Parathyroid adenoma (tissue), 2 donors: ENCODE measurements around the gene ABCC1.

Experiments used
- H2AFZ ChIP-seq: fragments of 300-600 bp; sonication (generic); one replicate; pipeline ENCODE4 v1.7.0; 2017; ENCODE audit warnings: antibody characterized with exemption, mild to moderate bottlenecking
- H3K27ac ChIP-seq: fragments of 300-600 bp; sonication (generic); one replicate; pipeline ENCODE4 v1.7.0; 2017
- H3K27me3 ChIP-seq: fragments of 300-600 bp; sonication (generic); one replicate; pipeline ENCODE4 v1.7.0; 2017; ENCODE audit warnings: low read length; ENCODE audit not compliant: control insufficient read depth, insufficient read depth
- H3K36me3 ChIP-seq: fragments of 300-600 bp; sonication (generic); one replicate; pipeline ENCODE4 v1.7.0; 2017; ENCODE audit warnings: low read length; ENCODE audit not compliant: control insufficient read depth, insufficient read depth
- H3K4me1 ChIP-seq: fragments of 300-600 bp; sonication (generic); one replicate; pipeline ENCODE4 v1.7.0; 2017; ENCODE audit warnings: control low read depth
- H3K4me2 ChIP-seq: fragments of 300-600 bp; sonication (generic); one replicate; pipeline ENCODE4 v1.7.0; 2017; ENCODE audit warnings: low read length
- H3K4me3 ChIP-seq: fragments of 300-600 bp; sonication (generic); one replicate; pipeline ENCODE4 v1.7.0; 2017; ENCODE audit warnings: low read depth, low read length
- H3K79me2 ChIP-seq: fragments of 300-600 bp; sonication (generic); one replicate; pipeline ENCODE4 v1.7.0; 2017; ENCODE audit warnings: control low read depth
- H3K9ac ChIP-seq: fragments of 300-600 bp; sonication (generic); one replicate; pipeline ENCODE4 v1.7.0; 2017; ENCODE audit warnings: mild to moderate bottlenecking
- H3K9me3 ChIP-seq: fragments of 300-600 bp; sonication (generic); one replicate; pipeline ENCODE4 v1.7.0; 2017; ENCODE audit warnings: low read length; ENCODE audit not compliant: control insufficient read depth
- TF ChIP-seq, protein P1 (sequence below): fragments of 300-600 bp; sonication (generic); IDR thresholded peaks from one replicate; pipeline ENCODE4 v1.7.0; 2017; ENCODE audit warnings: antibody characterized with exemption, mild to moderate bottlenecking
- donor health status: primary hyperparathyroidism.

ABCC1 gene

GRCh38 chr16:15906439-15906838, 43.0 kb upstream of the ABCC1 start:
- Histone ChIP-seq H3K27ac (no peak overlapping the region), H3K4me2 (no peak overlapping the region), H3K27me3 (no peaks in the 10 kb centered on the region), H2AFZ (no peak overlapping the region), H3K79me2 (no peaks in the 10 kb centered on the region), H3K9ac (no peak overlapping the region), H3K9me3 (no peaks in the 10 kb centered on the region), H3K4me3 (no peak overlapping the region), H3K36me3 (no peaks in the 10 kb centered on the region), H3K4me1 (no peaks in the 10 kb centered on the region)
- TF ChIP-seq, protein P1, sequence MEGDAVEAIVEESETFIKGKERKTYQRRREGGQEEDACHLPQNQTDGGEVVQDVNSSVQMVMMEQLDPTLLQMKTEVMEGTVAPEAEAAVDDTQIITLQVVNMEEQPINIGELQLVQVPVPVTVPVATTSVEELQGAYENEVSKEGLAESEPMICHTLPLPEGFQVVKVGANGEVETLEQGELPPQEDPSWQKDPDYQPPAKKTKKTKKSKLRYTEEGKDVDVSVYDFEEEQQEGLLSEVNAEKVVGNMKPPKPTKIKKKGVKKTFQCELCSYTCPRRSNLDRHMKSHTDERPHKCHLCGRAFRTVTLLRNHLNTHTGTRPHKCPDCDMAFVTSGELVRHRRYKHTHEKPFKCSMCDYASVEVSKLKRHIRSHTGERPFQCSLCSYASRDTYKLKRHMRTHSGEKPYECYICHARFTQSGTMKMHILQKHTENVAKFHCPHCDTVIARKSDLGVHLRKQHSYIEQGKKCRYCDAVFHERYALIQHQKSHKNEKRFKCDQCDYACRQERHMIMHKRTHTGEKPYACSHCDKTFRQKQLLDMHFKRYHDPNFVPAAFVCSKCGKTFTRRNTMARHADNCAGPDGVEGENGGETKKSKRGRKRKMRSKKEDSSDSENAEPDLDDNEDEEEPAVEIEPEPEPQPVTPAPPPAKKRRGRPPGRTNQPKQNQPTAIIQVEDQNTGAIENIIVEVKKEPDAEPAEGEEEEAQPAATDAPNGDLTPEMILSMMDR = no peak

GRCh38 chr16:15907863-15908478, 41.4 kb upstream of the ABCC1 start:
- H3K4me1 ChIP-seq = no peaks in the 10 kb centered on the region
- no peaks in the 10 kb centered on the region for H3K79me2 ChIP-seq
- no peak overlapping the region for H3K9ac ChIP-seq
- H3K4me3 ChIP-seq = no peak overlapping the region
- no peak overlapping the region for H2AFZ ChIP-seq
- H3K27me3 ChIP-seq = no peaks in the 10 kb centered on the region
- H3K9me3 ChIP-seq = no peaks in the 10 kb centered on the region
- H3K36me3 ChIP-seq = no peaks in the 10 kb centered on the region
- H3K4me2 ChIP-seq = no peak overlapping the region
- TF ChIP-seq, protein P1 = no peak
- H3K27ac ChIP-seq = no peak overlapping the region

GRCh38 chr16:15911198-15911597, 38.2 kb upstream of the ABCC1 start:
- H3K4me2 ChIP-seq = no peak overlapping the region

DNA sequence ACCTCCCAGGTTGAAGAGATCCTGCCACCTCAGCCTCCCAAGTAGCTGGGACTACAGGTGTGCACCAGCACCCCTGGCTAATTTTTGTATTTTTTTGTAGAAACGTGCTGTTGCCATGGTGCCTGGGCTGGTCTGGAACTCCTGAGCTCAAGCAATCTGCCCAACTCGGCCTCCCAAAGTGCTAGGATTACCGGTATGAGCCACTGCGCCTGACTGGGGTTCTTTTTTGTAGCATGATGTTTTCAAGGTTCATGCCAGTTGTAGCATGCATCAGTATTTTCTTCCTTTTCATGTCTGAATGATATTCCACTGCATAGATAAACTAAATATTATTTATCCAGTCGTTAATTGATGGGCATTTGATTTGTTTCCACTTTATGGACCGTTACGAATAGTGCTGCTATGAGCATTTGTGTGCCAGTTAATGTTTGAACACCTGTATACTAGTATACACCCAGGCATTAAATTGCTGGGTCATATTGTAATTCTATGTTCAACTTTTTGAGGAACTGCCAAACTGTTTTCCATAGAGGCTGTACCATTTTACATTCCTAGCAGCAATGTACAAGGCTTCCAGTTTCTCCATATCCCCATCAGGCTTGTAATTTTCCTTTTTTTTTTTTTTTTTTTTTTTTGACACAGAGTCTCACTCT, 36.2 kb upstream of the ABCC1 start:
- Histone ChIP-seq H3K4me3 (no peak overlapping the region), H3K4me1 (no peaks in the 10 kb centered on the region), H3K27me3 (no peaks in the 10 kb centered on the region), H3K9ac (no peak overlapping the region), H3K27ac (no peak overlapping the region), H3K9me3 (no peaks in the 10 kb centered on the region), H2AFZ (no peak overlapping the region), H3K36me3 (no peaks in the 10 kb centered on the region), H3K4me2 (no peak overlapping the region), H3K79me2 (no peaks in the 10 kb centered on the region)
- TF ChIP-seq, protein P1 = no peak

More at GRCh38 chr16:15911198-15911597, 38.2 kb upstream of the ABCC1 start:
- Histone ChIP-seq H3K27me3 (no peaks in the 10 kb centered on the region), H3K4me1 (no peaks in the 10 kb centered on the region), H3K9me3 (no peaks in the 10 kb centered on the region), H2AFZ (no peak overlapping the region), H3K36me3 (no peaks in the 10 kb centered on the region), H3K79me2 (no peaks in the 10 kb centered on the region), H3K4me3 (no peak overlapping the region), H3K9ac (no peak overlapping the region), H3K27ac (no peak overlapping the region)
- TF ChIP-seq, protein P1 = no peak
